GM20000 (cell line): Measurements from ENCODE around the gene HOXA6.

Experiments used
- DNase-seq: peaks from one replicate; pipeline ENCODE4 v3.0.0; 2012; ENCODE audit warnings: low spot score
- CTCF ChIP-seq: IDR thresholded peaks from 2 replicates; pipeline ENCODE4 v1.5.1; 2012; ENCODE audit warnings: mild to moderate bottlenecking, control low read depth; ENCODE audit errors: extremely low read depth, missing control alignments

HOXA6 gene

GRCh38 chr7:27165089-27165995 lies 17.8 kb upstream of the HOXA6 start, which contains the start of gene HOXA9:
TSS of gene HOXA9 (minus strand) at chr7:27165537. CDS start at chr7:27165457, 80 bp downstream.
- TF ChIP-seq CTCF: no peak
- DNase-seq: no peak

GRCh38 chr7:27164367-27165088 lies 17.0 kb upstream of the HOXA6 start:
- TF ChIP-seq CTCF: no peak
- DNase-seq: no peak

- DNase-seq: no peak
- TF ChIP-seq CTCF: no peak
Observed at GRCh38 chr7:27164045-27164366, 16.4 kb upstream of the HOXA6 start.

- no peak for DNase-seq
- no peak for TF ChIP-seq CTCF
Observed at GRCh38 chr7:27163288-27164044, 15.9 kb upstream of the HOXA6 start.

- no peak for TF ChIP-seq CTCF
- no peak for DNase-seq
Observed at GRCh38 chr7:27162561-27163287, 15.2 kb upstream of the HOXA6 start.

- TF ChIP-seq CTCF: no peak
- DNase-seq: no peak
Observed at GRCh38 chr7:27161721-27162560, 14.4 kb upstream of the HOXA6 start.
